Activated naive CD4-positive, alpha-beta T cell treated with anti-CD3 and anti-CD28 coated beads, Interleukin-2, amount 10 ng/mL, durations not matched to agents 7 days and 5 days (primary cell): ENCODE measurements around the gene GRK2.

Experiments
- CTCF ChIA-PET: fragments of 350-600 bp; sonication (Branson Sonifier 250); formaldehyde crosslinking; loops from one replicate; lab custom pipeline; 2021; ENCODE audit warnings: antibody characterized with exemption; lab: Charles Lee
- DNase-seq: peaks from one replicate; pipeline ENCODE4 v3.0.0-alpha.2; 2020
- H3K27ac Mint-ChIP-seq: one replicate; pipeline ENCODE4 v1.8.0; 2021; ENCODE audit warnings: mild to moderate bottlenecking, moderate library complexity, mixed read lengths
- H3K27me3 Mint-ChIP-seq: one replicate; pipeline ENCODE4 v1.8.0; 2021; ENCODE audit warnings: mild to moderate bottlenecking, mixed read lengths
- H3K36me3 Mint-ChIP-seq: one replicate; pipeline ENCODE4 v1.8.0; 2021; ENCODE audit warnings: mixed read lengths
- H3K4me1 Mint-ChIP-seq: one replicate; pipeline ENCODE4 v1.8.0; 2021; ENCODE audit warnings: mixed read lengths
- H3K4me3 Mint-ChIP-seq: one replicate; pipeline ENCODE4 v1.8.0; 2021; ENCODE audit warnings: mild to moderate bottlenecking, moderate library complexity, mixed read lengths
- H3K9me3 Mint-ChIP-seq: one replicate; pipeline ENCODE4 v1.8.0; 2021; ENCODE audit warnings: mixed read lengths

GRK2 gene

DNA sequence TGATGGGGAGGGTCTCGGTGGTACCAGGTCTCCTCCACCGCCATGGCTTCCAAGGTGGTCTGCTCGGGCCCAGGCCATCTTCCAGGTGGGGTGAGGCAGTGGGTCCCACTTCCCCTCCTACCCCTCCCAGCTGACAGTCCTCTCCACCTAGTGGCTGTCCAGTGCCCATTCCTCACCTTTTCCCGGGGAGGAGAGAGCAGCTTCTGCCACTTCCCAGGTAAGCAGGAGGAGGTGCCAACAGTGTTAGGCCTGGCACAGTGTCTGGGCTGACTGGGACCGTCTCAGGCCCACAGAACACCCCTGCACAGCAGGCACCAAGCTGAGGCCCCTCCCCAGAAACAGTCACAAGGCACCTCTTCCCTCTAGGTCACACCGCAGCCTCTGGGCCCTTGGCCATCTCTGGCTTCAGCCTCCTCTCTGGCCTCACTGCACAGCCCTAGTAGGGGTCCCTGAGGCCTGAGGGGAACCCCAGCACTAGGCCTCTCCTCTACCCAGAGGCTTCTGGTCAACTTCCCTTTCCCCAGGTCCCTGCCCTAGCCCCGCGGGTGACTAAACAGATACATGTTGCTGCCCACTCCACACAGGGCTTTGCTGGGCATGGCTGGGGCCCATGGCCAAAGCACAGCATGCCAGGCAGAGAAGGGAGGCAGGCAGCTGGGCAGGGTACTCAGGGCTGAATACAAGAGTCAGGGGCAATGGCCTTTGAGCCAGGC lies 20.5 kb downstream of the GRK2 start:
- peaks cover 68% of the 10 kb centered on the region for H3K4me1 Mint-ChIP-seq
- H3K27me3 Mint-ChIP-seq = peaks cover 12% of the 10 kb centered on the region
- peaks cover 61% of the 10 kb centered on the region for H3K36me3 Mint-ChIP-seq
- DNase-seq = no peak
- CTCF ChIA-PET = interaction anchor here (1.5 to 3.0 kb wide), 7 partner anchors 9 to 30 kb away, joined by 4 to 22 read pairs (median 12); partner anchors contain the start of gene GRK2
- H3K9me3 Mint-ChIP-seq = no peaks in the 10 kb centered on the region
- H3K4me3 Mint-ChIP-seq = peak overlapping the region; percentile 77
- H3K27ac Mint-ChIP-seq = peak overlapping the region; percentile 99

GRCh38 chr11:67287355-67288197 lies 21.3 kb downstream of the GRK2 start:
- CTCF ChIA-PET = interaction anchor here (0.8 to 3.0 kb wide), 8 partner anchors 10 to 29 kb away, joined by 3 to 22 read pairs (median 10); partner anchors contain the start of gene GRK2
- peaks cover 62% of the 10 kb centered on the region for H3K36me3 Mint-ChIP-seq

GRCh38 chr11:67288198-67288451 lies 21.9 kb downstream of the GRK2 start:
- H3K4me1 Mint-ChIP-seq = peaks cover 75% of the 10 kb centered on the region
- peaks cover 12% of the 10 kb centered on the region for H3K27me3 Mint-ChIP-seq
- no peak for DNase-seq
- H3K36me3 Mint-ChIP-seq = peaks cover 62% of the 10 kb centered on the region
- H3K27ac Mint-ChIP-seq = peak overlapping the region; percentile 99
- peak overlapping the region; percentile 77 for H3K4me3 Mint-ChIP-seq
- CTCF ChIA-PET = interaction anchor here (0.8 to 3.0 kb wide), 7 partner anchors 11 to 29 kb away, joined by 3 to 22 read pairs (median 12); partner anchors contain the start of gene GRK2
- no peaks in the 10 kb centered on the region for H3K9me3 Mint-ChIP-seq

More at GRCh38 chr11:67287355-67288197, 21.3 kb downstream of the GRK2 start:
- H3K27ac Mint-ChIP-seq = peak overlapping the region; percentile 99
- H3K4me1 Mint-ChIP-seq = peaks cover 71% of the 10 kb centered on the region
- H3K27me3 Mint-ChIP-seq = peaks cover 12% of the 10 kb centered on the region
- peak overlapping the region; percentile 77 for H3K4me3 Mint-ChIP-seq
- DNase-seq = peak; percentile 70
- no peaks in the 10 kb centered on the region for H3K9me3 Mint-ChIP-seq

GRCh38 chr11:67288452-67289225 lies 22.4 kb downstream of the GRK2 start:
- peak; percentile 94 for DNase-seq
- H3K27ac Mint-ChIP-seq = peak overlapping the region; percentile 99
- H3K27me3 Mint-ChIP-seq = peaks cover 12% of the 10 kb centered on the region
- H3K4me3 Mint-ChIP-seq = peak overlapping the region; percentile 77
- H3K36me3 Mint-ChIP-seq = peaks cover 63% of the 10 kb centered on the region
- H3K9me3 Mint-ChIP-seq = no peaks in the 10 kb centered on the region
- CTCF ChIA-PET = interaction anchor here (0.6 to 3.0 kb wide), 10 partner anchors 11 to 34 kb away, joined by 3 to 22 read pairs (median 8); partner anchors contain the start of gene GRK2
- H3K4me1 Mint-ChIP-seq = peaks cover 78% of the 10 kb centered on the region

DNA sequence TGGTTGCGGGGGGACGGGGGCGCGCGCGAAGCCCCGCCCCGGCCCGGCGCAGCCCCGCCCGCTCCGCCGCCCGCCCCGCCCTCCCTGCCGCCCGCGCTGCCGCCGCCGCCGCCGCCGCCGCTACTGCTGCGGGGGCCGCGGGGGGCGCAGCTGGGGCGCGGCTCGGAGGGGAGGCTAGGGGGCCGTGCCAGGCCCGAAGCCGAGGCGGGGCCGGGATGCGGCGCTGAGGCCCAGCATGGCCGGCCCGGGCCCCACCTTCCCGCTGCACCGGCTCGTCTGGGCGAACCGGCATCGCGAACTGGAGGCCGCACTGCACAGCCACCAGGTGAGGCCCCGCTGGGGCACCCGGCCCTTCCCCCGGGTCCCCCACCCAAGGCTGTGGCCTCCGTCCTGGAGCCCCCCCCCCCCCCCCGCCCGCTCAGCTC lies 23.0 kb downstream of the GRK2 start, which contains the start of gene ANKRD13D:
Gene ANKRD13D (plus strand): TSS at position 78 of the 425 bp plus-strand sequence. CDS start 158 bp downstream, at position 236.
- Mint-ChIP-seq H3K27ac (peak within 1 kb of the TSS; percentile 99), H3K36me3 (peaks cover 63% of the 10 kb centered on the region), H3K27me3 (peaks cover 12% of the 10 kb centered on the region), H3K4me1 (peaks cover 76% of the 10 kb centered on the region), H3K4me3 (peak within 1 kb of the TSS; percentile 92), H3K9me3 (no peaks in the 10 kb centered on the region)
- no peak for DNase-seq
- CTCF ChIA-PET = interaction anchor here (0.6 to 3.0 kb wide), 7 partner anchors 12 to 36 kb away, joined by 3 to 22 read pairs (median 4); no protein-coding TSS in a partner anchor

DNA sequence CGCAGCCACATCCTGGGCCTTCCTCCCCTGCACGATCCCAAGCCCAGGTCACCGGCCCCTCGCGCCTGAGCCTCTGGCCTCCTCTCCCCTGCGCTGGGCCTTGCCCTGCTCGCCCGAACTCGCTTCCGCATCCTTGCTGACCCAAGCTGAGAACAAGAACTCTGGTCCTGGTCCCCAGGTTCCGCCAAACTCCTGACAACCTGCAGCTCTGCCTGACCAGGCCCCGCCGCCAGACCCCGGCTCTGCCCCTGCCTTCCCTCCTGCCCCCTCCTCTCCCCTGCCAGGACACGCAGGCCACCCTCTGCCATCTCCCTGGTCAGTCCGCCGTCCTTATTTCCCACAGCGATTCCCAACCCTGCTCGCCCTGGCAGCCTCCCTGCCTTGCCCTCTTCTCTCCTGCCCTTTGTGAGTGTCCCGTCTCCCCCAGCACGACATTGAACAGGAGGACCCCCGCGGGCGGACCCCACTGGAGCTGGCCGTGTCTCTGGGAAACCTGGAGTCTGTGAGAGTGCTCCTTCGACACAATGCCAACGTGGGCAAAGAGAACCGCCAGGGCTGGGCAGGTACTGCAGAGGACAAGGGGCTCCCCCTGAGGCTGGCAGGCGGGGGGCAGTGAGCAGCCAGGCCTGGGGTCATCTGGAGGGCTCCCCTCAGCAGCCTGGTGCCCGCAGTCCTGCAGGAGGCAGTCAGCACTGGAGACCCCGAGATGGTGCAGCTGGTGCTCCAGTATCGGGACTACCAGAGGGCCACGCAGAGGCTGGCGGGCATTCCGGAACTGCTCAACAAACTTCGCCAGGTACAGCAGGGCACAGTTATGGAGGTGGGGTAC lies 23.6 kb downstream of the GRK2 start:
- H3K36me3 Mint-ChIP-seq = peaks cover 59% of the 10 kb centered on the region
- CTCF ChIA-PET = interaction anchor here (0.8 to 2.6 kb wide), 4 partner anchors 21 to 36 kb away, joined by 3 to 12 read pairs (median 4); no protein-coding TSS in a partner anchor
- peaks cover 12% of the 10 kb centered on the region for H3K27me3 Mint-ChIP-seq
- DNase-seq = no peak
- peak overlapping the region; percentile 92 for H3K4me3 Mint-ChIP-seq
- H3K9me3 Mint-ChIP-seq = no peaks in the 10 kb centered on the region
- H3K27ac Mint-ChIP-seq = peak overlapping the region; percentile 89
- peaks cover 73% of the 10 kb centered on the region for H3K4me1 Mint-ChIP-seq

GRCh38 chr11:67290801-67291200 lies 24.5 kb downstream of the GRK2 start:
- Mint-ChIP-seq H3K4me1 (peaks cover 65% of the 10 kb centered on the region), H3K36me3 (peaks cover 65% of the 10 kb centered on the region), H3K27ac (peak overlapping the region; percentile 42), H3K27me3 (peaks cover 12% of the 10 kb centered on the region), H3K4me3 (peak overlapping the region; percentile 92), H3K9me3 (peaks cover 2% of the 10 kb centered on the region)
- DNase-seq = no peak
- CTCF ChIA-PET = interaction anchor here (1.7 kb wide), 1 partner anchor 37 kb away, joined by 3 read pairs; no protein-coding TSS in a partner anchor

DNA sequence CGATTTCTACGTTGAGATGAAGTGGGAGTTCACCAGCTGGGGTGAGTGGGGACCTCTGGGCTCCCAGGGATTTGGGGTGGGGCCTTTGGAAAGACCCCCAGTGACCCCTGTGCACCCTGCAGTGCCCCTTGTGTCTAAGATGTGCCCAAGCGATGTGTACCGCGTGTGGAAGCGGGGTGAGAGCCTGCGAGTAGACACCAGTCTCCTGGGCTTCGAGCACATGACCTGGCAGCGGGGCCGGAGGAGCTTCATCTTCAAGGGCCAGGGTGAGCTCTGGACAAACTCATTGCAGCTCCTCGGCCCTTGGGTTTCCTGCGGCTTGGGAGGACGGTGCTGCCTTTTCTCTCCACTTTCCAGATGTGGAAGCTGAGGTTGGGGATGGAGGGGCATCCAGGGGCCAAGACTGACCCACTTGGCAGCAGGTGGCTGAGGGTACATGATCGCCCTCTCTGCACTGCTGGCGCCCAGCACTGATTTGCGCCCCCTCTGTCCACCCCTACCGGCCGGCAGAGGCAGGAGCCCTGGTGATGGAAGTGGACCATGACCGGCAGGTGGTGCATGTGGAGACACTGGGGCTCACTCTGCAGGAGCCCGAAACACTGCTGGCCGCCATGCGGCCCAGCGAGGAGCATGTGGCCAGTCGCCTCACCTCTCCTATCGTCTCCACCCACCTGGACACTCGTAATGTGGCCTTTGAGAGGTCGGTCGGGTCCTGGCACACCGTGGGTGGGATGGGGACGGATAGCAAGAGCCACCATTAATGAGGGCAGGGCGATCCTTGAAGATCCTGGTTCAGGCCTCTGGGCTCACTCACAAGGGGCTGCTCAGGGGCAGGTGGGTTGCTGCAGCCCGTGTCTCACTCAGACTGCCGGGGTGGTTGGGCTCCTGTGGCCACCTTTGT lies 25.5 kb downstream of the GRK2 start:
- no peak for DNase-seq
- Mint-ChIP-seq H3K4me1 (peaks cover 58% of the 10 kb centered on the region), H3K27me3 (peaks cover 12% of the 10 kb centered on the region), H3K36me3 (peaks cover 69% of the 10 kb centered on the region), H3K4me3 (peak overlapping the region; percentile 31), H3K9me3 (peaks cover 9% of the 10 kb centered on the region), H3K27ac (peak overlapping the region; percentile 28)
- CTCF ChIA-PET = interaction anchor here (0.7 kb wide), 1 partner anchor 91 kb away, joined by 3 read pairs; no protein-coding TSS in a partner anchor

DNA sequence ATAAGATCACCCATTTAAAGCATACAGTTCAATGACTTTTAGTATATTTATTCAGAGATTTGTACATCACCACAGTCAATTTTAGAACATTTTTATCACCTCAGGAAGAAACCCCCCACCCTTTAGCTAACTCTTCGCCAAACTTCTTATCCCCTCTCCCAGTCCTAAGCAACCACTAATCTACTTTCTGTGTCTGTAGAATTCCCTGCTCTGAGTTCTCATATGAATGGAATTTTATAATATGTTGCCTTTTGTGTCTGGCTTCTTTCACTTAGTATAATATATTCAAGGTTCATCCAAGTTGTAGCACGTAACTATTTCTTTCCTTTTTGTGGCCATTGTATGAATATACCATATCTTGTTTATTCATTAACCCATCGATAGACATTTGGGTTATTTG lies 26.4 kb downstream of the GRK2 start:
- H3K4me3 Mint-ChIP-seq = peak overlapping the region; percentile 19
- H3K36me3 Mint-ChIP-seq = peaks cover 67% of the 10 kb centered on the region
- H3K27ac Mint-ChIP-seq = peak overlapping the region; percentile 60
- H3K27me3 Mint-ChIP-seq = peaks cover 8% of the 10 kb centered on the region
- peaks cover 13% of the 10 kb centered on the region for H3K9me3 Mint-ChIP-seq
- H3K4me1 Mint-ChIP-seq = peaks cover 51% of the 10 kb centered on the region
- DNase-seq = no peak
- CTCF ChIA-PET = no interaction called here

GRCh38 chr11:67293090-67293489 lies 26.8 kb downstream of the GRK2 start:
- Mint-ChIP-seq H3K27me3 (peaks cover 5% of the 10 kb centered on the region), H3K36me3 (peaks cover 69% of the 10 kb centered on the region), H3K27ac (peak overlapping the region; percentile 24), H3K4me3 (peak overlapping the region; percentile 19), H3K9me3 (peaks cover 13% of the 10 kb centered on the region), H3K4me1 (peaks cover 47% of the 10 kb centered on the region)
- DNase-seq = no peak
- CTCF ChIA-PET = interaction anchor here (1.0 kb wide), 1 partner anchor 211 kb away, joined by 4 read pairs; no protein-coding TSS in a partner anchor

GRCh38 chr11:67295846-67296245 lies 29.6 kb downstream of the GRK2 start:
- CTCF ChIA-PET = interaction anchor here (0.7 kb wide), 1 partner anchor 49 kb away, joined by 3 read pairs; no protein-coding TSS in a partner anchor
- H3K4me3 Mint-ChIP-seq = no peak overlapping the region
- H3K4me1 Mint-ChIP-seq = peaks cover 40% of the 10 kb centered on the region
- H3K27ac Mint-ChIP-seq = peak overlapping the region; percentile 45
- peaks cover 13% of the 10 kb centered on the region for H3K9me3 Mint-ChIP-seq
- no peak for DNase-seq
- peaks cover 75% of the 10 kb centered on the region for H3K36me3 Mint-ChIP-seq
- no peaks in the 10 kb centered on the region for H3K27me3 Mint-ChIP-seq

DNA sequence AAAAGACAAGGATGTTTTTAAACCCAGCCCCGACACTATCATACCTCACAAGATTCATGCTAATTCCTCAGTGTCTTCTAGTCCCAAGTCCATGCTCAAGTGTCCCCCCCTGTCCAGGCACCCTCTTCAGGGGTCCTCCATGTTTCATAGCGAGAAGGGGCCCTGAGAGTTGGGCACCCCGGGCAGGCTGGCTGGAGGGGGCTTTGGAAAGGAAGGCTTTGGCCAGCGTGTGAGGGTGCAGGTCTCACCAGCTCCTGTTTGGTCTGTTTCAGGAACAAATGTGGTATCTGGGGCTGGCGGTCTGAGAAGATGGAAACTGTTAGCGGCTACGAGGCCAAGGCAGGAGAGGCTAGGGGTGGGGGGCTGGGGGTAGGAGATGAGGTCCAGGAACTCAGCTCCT lies 32.5 kb downstream of the GRK2 start:
- H3K4me1 Mint-ChIP-seq = peaks cover 25% of the 10 kb centered on the region
- peaks cover 13% of the 10 kb centered on the region for H3K9me3 Mint-ChIP-seq
- H3K36me3 Mint-ChIP-seq = peaks cover 57% of the 10 kb centered on the region
- no peak overlapping the region for H3K4me3 Mint-ChIP-seq
- H3K27ac Mint-ChIP-seq = no peak overlapping the region
- DNase-seq = no peak
- no peaks in the 10 kb centered on the region for H3K27me3 Mint-ChIP-seq
- CTCF ChIA-PET = no interaction called here
